NOMO-1 (cell line): ENCODE measurements around the gene FBP1.

Source experiments
- DNase-seq, 2 experiments: peaks; one replicate each; lab custom pipeline; 2025; ENCODE audit not compliant: unreplicated experiment in 2 of 2; lab: John Stamatoyannopoulos, UW

The FBP1 gene

GRCh38 chr9:94657021-94657725 lies 17.9 kb upstream of the FBP1 start:
- DNase-seq, result no peak

GRCh38 chr9:94656200-94656599 lies 16.9 kb upstream of the FBP1 start:
- peak; percentile 83 to 97 for DNase-seq

- no peak for DNase-seq
Observed at GRCh38 chr9:94655739-94656138, 16.4 kb upstream of the FBP1 start.

GRCh38 chr9:94654165-94654894 lies 15.0 kb upstream of the FBP1 start:
- peak in 1 of 2 experiments; percentile 54 for DNase-seq

GRCh38 chr9:94650949-94651348 lies 11.6 kb upstream of the FBP1 start:
- no peak for DNase-seq

GRCh38 chr9:94649100-94649819 lies 9.9 kb upstream of the FBP1 start:
- peak; percentile 95 to 98 for DNase-seq

- DNase-seq, result no peak
Observed at GRCh38 chr9:94648185-94648584, 8.9 kb upstream of the FBP1 start.

GRCh38 chr9:94645901-94646300 lies 6.6 kb upstream of the FBP1 start:
- DNase-seq, result no peak

GRCh38 chr9:94644543-94644942 lies 5.2 kb upstream of the FBP1 start:
- DNase-seq, result no peak

- no peak for DNase-seq
Observed at GRCh38 chr9:94643741-94644140, 4.4 kb upstream of the FBP1 start.

- DNase-seq, result no peak
Observed at GRCh38 chr9:94643176-94643575, 3.9 kb upstream of the FBP1 start.

GRCh38 chr9:94642501-94642900 lies 3.2 kb upstream of the FBP1 start:
- no peak for DNase-seq

- DNase-seq, result no peak
Observed at GRCh38 chr9:94639999-94640376, 670 bp upstream of the FBP1 start.

GRCh38 chr9:94638335-94639060 lies 820 bp downstream of the FBP1 start:
- DNase-seq, result peak; percentile 28 to 36

- DNase-seq, result no peak
Observed at GRCh38 chr9:94632737-94633136, 6.6 kb downstream of the FBP1 start.

GRCh38 chr9:94631599-94631998 lies 7.7 kb downstream of the FBP1 start:
- DNase-seq, result no peak

GRCh38 chr9:94630833-94631232 lies 8.5 kb downstream of the FBP1 start:
- no peak for DNase-seq

GRCh38 chr9:94630281-94630680 lies 9.0 kb downstream of the FBP1 start:
- DNase-seq, result no peak

- DNase-seq, result no peak
Observed at GRCh38 chr9:94627287-94627686, 12.0 kb downstream of the FBP1 start.

- DNase-seq, result no peak
Observed at GRCh38 chr9:94625835-94626234, 13.5 kb downstream of the FBP1 start.

GRCh38 chr9:94624629-94625028 lies 14.7 kb downstream of the FBP1 start:
- DNase-seq, result no peak
